Panc1 (cell line): ENCODE measurements around the gene FOXJ2.

Experiments used
- CTCF ChIP-seq: fragments of 450-650 bp; IDR thresholded peaks from 2 replicates; pipeline ENCODE4 v1.5.1; 2017; ENCODE audit warnings: mild to moderate bottlenecking
- POLR2AphosphoS5 ChIP-seq: IDR thresholded peaks from 2 replicates; pipeline ENCODE4 v1.6.1; 2012; ENCODE audit warnings: mild to moderate bottlenecking, low read depth, low read length, moderate library complexity
- SIN3A ChIP-seq: IDR thresholded peaks from 2 replicates; pipeline ENCODE4 v1.6.1; 2012; ENCODE audit warnings: low read depth, mild to moderate bottlenecking, low read length, moderate library complexity, borderline replicate concordance; ENCODE audit not compliant: insufficient read depth
- TF ChIP-seq, protein P1 (sequence below), 2 experiments: IDR thresholded peaks; 2 replicates each; pipeline ENCODE4 v1.6.1; 2011 to 2012; ENCODE audit warnings: low read depth in 2 of 2, control low read depth in 1 of 2, low read length in 1 of 2, mild to moderate bottlenecking in 1 of 2, moderate library complexity in 1 of 2; ENCODE audit not compliant: insufficient read depth in 1 of 2

- TF ChIP-seq CTCF (no peak), SIN3A (no peak), POLR2AphosphoS5 (no peak)
- TF ChIP-seq, protein P1, sequence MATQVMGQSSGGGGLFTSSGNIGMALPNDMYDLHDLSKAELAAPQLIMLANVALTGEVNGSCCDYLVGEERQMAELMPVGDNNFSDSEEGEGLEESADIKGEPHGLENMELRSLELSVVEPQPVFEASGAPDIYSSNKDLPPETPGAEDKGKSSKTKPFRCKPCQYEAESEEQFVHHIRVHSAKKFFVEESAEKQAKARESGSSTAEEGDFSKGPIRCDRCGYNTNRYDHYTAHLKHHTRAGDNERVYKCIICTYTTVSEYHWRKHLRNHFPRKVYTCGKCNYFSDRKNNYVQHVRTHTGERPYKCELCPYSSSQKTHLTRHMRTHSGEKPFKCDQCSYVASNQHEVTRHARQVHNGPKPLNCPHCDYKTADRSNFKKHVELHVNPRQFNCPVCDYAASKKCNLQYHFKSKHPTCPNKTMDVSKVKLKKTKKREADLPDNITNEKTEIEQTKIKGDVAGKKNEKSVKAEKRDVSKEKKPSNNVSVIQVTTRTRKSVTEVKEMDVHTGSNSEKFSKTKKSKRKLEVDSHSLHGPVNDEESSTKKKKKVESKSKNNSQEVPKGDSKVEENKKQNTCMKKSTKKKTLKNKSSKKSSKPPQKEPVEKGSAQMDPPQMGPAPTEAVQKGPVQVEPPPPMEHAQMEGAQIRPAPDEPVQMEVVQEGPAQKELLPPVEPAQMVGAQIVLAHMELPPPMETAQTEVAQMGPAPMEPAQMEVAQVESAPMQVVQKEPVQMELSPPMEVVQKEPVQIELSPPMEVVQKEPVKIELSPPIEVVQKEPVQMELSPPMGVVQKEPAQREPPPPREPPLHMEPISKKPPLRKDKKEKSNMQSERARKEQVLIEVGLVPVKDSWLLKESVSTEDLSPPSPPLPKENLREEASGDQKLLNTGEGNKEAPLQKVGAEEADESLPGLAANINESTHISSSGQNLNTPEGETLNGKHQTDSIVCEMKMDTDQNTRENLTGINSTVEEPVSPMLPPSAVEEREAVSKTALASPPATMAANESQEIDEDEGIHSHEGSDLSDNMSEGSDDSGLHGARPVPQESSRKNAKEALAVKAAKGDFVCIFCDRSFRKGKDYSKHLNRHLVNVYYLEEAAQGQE (IDR thresholded peaks at IDR 0.05; ENCODE audit: insufficient read depth in 1 of 2, low read depth in 2 of 2, low read length in 1 of 2) = no peak
These were observed 31.6 kb downstream of the FOXJ2 start for GRCh38 chr12:8064131-8064530.
